ENCODE results near the gene NFIB. TPM values are rescaled to one million over a fixed set of nuclear protein-coding genes. Genes with fewer than 3 reads are reported as not detected.
A peak's percentile ranks its signal among the peaks of the same experiment; 100 is the strongest.

NFIB gene
- polyA plus RNA-seq, 1 of the 3 experiments (the other 2 are of a cell fraction), result 9.2 TPM

GRCh38 chr9:14353222-14354056 lies 39.5 kb upstream of the NFIB start:
- H3F3A ChIP-seq (replicated peaks; ENCODE audit: insufficient read depth), result no peaks in the 10 kb centered on the region
- H3K36me3 ChIP-seq (replicated peaks in 1 of 2; ENCODE audit: control insufficient read depth in 1 of 2, insufficient read depth in 2 of 2, low read length in 1 of 2), result no peaks in the 10 kb centered on the region
- H3K4me1 ChIP-seq (ENCODE audit: control insufficient read depth in 1 of 2, insufficient read depth in 2 of 2, low read depth in 1 of 2, low read length in 1 of 2), result peaks cover 0 to 12% of the 10 kb centered on the region in 2 experiments; a peak in 1 of 4 replicates
- H3K4me2 ChIP-seq, result peak overlapping the region; percentile 63; the same call in 1 of the 2 replicates
- no peaks in the 10 kb centered on the region for H3K27me3 ChIP-seq (ENCODE audit: insufficient read depth)
- peak overlapping the region; percentile 50 for H2AFZ ChIP-seq (ENCODE audit: low read depth)
- ChIA-PET POLR2A (interaction anchor here (0.7 to 1.5 kb wide), 2 partner anchors 20 to 1266 kb away, joined by 3 read pairs; no protein-coding TSS in a partner anchor), CTCF (interaction anchor here (0.5 to 4.6 kb wide), 71 partner anchors 9 to 1651 kb away, joined by 3 to 52 read pairs (median 4); no protein-coding TSS in a partner anchor)
- TF ChIP-seq GATA2 (CRISPR knock-in tag; IDR thresholded peaks at IDR 0.05), result 0 out of 2 replicates have a peak, but pooled peaks have one; percentile 26
- TF ChIP-seq CTCF (IDR thresholded peaks at IDR 0.05), result peak; percentile 95
- peak; percentile 91 for TF ChIP-seq RAD21 (IDR thresholded peaks at IDR 0.05; ENCODE audit: low read length)
- peak; percentile 26; the same call in 1 of the 2 replicates for TF ChIP-seq PBX3 (IDR thresholded peaks at IDR 0.05)
- peak; percentile 33; the same call in 1 of the 2 replicates for TF ChIP-seq RCOR1 (IDR thresholded peaks at IDR 0.05; ENCODE audit: low read length)
- TF ChIP-seq NRF1 (IDR thresholded peaks at IDR 0.05; ENCODE audit: low read depth, low read length), result peak; percentile 13; the same call in 1 of the 2 replicates
- TF ChIP-seq SMC3 (IDR thresholded peaks at IDR 0.05; ENCODE audit: low read depth, low read length), result peak; percentile 92
- no peak for TF ChIP-seq MEF2A (IDR thresholded peaks at IDR 0.05; ENCODE audit: borderline replicate concordance, low read depth)
- no peak for TF ChIP-seq CHD2 (IDR thresholded peaks at IDR 0.05; ENCODE audit: low read length, partially characterized antibody)
- H3K79me2 ChIP-seq (ENCODE audit: insufficient read depth), result no peaks in the 10 kb centered on the region
- no peaks in the 10 kb centered on the region for H3K9me2 ChIP-seq
- no peaks in the 10 kb centered on the region for H3K9me3 ChIP-seq
- 17% methylated on average over 18 of the region's 18 CpGs for WGBS (ENCODE audit: low lambda C conversion rate)
- peak overlapping the region; percentile 28 to 49 for H3K4me3 ChIP-seq (ENCODE audit: low read depth in 2 of 2, low read length in 1 of 2)
- no peak overlapping the region for H3K9ac ChIP-seq
- H3K27ac ChIP-seq (ENCODE audit: low read depth in 2 of 2, low read length in 1 of 2), result no peak overlapping the region; a peak in 1 of 4 replicates
- no peaks in the 10 kb centered on the region for H4K20me1 ChIP-seq (ENCODE audit: insufficient read depth)
- DNase-seq, result peak; percentile 91

- no peak overlapping the region for H3K4me3 ChIP-seq (ENCODE audit: low read depth in 2 of 2, low read length in 1 of 2)
- no peaks in the 10 kb centered on the region for H3K27me3 ChIP-seq (ENCODE audit: insufficient read depth)
- H3K9me3 ChIP-seq, result no peaks in the 10 kb centered on the region
- H3F3A ChIP-seq (replicated peaks; ENCODE audit: insufficient read depth), result no peaks in the 10 kb centered on the region
- H4K20me1 ChIP-seq (ENCODE audit: insufficient read depth), result no peaks in the 10 kb centered on the region
- no peak overlapping the region for H3K9ac ChIP-seq
- H2AFZ ChIP-seq (ENCODE audit: low read depth), result no peak overlapping the region
- no peaks in the 10 kb centered on the region for H3K79me2 ChIP-seq (ENCODE audit: insufficient read depth)
- POLR2A ChIA-PET, result interaction anchor here (0.6 kb wide), 1 partner anchor 224 kb away, joined by 3 read pairs; no protein-coding TSS in a partner anchor
- no peaks in the 10 kb centered on the region for H3K9me2 ChIP-seq
- H3K36me3 ChIP-seq (replicated peaks in 1 of 2; ENCODE audit: control insufficient read depth in 1 of 2, insufficient read depth in 2 of 2, low read length in 1 of 2), result no peaks in the 10 kb centered on the region
- H3K27ac ChIP-seq (ENCODE audit: low read depth in 2 of 2, low read length in 1 of 2), result peak overlapping the region in 1 of 2 experiments; percentile 11; a peak in 1 of 4 replicates
- peak; percentile 49 for DNase-seq
- no peak overlapping the region for H3K4me2 ChIP-seq
- WGBS (ENCODE audit: low lambda C conversion rate), result 90% methylated on average over 4 of the region's 4 CpGs
- TF ChIP-seq GATA2 (CRISPR knock-in tag; IDR thresholded peaks at IDR 0.05), result peak; percentile 28; the same call in 1 of the 2 replicates
- TF ChIP-seq MEF2A (IDR thresholded peaks at IDR 0.05; ENCODE audit: borderline replicate concordance, low read depth), result no peak
- no peak for TF ChIP-seq SIN3A (IDR thresholded peaks at IDR 0.05; ENCODE audit: borderline replicate concordance, low read depth, low read length)
- H3K4me1 ChIP-seq (ENCODE audit: control insufficient read depth in 1 of 2, insufficient read depth in 2 of 2, low read depth in 1 of 2, low read length in 1 of 2), result peaks cover 0 to 12% of the 10 kb centered on the region in 2 experiments; a peak in 1 of 4 replicates
- CTCF ChIA-PET, result interaction anchor here (0.5 to 4.6 kb wide), 33 partner anchors 8 to 1318 kb away, joined by 3 to 52 read pairs (median 7); no protein-coding TSS in a partner anchor
Observed at GRCh38 chr9:14352503-14352902, 38.6 kb upstream of the NFIB start.

Data from SK-N-SH (cell line).